CD4-positive, alpha-beta T cell treated with Interleukin-6 for 4 hours (primary cell): ENCODE data around the gene MRPL21.
"Not testable (repeated sequence)": the region's sequence is repeated elsewhere in the genome, so short reads cannot be mapped to it uniquely, and the experiment has no call there.

Source experiments
- DNase-seq: peaks from one replicate; pipeline ENCODE4 v3.0.0-alpha.2; 2020; ENCODE audit warnings: mixed read lengths

MRPL21 gene

GRCh38 chr11:68908273-68908672, 4.6 kb upstream of the MRPL21 start:
- DNase-seq = no peak

- DNase-seq = no peak
These were observed 2.1 kb upstream of the MRPL21 start for GRCh38 chr11:68905421-68906360.

GRCh38 chr11:68904248-68904847, 716 bp upstream of the MRPL21 start:
- DNase-seq = peak; percentile 31

GRCh38 chr11:68900835-68901381, 2.7 kb downstream of the MRPL21 start:
- DNase-seq = no peak

DNA sequence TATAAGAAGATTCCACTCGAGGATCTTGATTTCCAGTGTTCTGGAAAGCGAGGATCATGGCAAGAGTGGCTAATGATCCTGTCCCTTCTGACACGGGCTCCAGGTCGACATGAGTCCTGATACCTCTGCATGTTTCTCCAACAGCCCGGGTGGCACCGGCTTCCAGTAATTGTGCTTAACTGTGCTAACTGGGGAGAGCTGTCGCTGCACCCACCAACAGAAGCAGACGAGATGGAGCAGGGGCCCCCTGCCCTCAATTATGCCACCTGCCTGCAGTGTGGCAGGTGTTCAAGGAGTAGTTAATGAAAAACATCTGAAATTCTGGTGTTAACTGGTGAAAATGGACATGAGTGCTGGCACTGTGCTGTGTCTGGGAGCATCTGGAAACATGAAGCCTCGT, 6.2 kb downstream of the MRPL21 start:
- DNase-seq = no peak

GRCh38 chr11:68896171-68896959, 7.3 kb downstream of the MRPL21 start:
- DNase-seq = no peak

DNA sequence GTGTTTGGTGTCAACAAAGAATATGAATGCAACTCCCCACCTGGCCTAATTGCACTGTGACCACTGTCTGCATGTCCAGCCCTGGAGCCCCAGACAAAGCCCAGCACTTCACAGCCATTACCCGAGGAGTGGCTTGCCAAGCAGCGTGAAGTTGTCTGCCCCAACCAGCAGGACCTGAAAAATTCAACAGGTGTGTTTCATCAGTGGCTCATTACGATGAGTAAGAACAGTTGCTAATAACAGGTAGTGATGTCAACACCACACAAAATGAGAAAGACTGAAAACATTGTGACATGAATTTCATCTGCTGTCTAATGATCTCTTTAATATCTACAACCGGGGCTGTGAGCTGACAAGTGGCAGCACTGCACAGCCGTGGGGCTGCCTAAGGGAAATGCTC, 10.3 kb downstream of the MRPL21 start:
- no peak for DNase-seq

DNA sequence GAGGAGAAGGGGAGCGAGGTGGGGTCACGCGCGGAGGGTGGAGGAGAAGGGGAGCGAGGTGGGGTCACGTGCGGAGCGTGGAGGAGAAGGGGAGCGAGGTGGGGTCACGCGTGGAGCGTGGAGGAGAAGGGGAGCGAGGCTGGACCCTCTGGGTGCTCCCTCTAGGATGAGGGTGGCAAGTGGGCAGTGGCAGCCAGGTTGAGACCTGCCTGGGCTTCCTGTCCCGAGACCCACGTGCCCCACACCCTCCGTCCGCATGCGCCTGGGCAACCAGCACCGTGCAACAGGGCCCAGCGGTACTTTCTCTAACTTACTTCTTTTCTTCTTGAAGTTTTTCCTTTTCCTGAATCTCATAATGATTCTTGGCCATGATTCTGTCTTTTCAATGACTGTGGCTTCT, 11.1 kb downstream of the MRPL21 start:
- DNase-seq = no peak

DNA sequence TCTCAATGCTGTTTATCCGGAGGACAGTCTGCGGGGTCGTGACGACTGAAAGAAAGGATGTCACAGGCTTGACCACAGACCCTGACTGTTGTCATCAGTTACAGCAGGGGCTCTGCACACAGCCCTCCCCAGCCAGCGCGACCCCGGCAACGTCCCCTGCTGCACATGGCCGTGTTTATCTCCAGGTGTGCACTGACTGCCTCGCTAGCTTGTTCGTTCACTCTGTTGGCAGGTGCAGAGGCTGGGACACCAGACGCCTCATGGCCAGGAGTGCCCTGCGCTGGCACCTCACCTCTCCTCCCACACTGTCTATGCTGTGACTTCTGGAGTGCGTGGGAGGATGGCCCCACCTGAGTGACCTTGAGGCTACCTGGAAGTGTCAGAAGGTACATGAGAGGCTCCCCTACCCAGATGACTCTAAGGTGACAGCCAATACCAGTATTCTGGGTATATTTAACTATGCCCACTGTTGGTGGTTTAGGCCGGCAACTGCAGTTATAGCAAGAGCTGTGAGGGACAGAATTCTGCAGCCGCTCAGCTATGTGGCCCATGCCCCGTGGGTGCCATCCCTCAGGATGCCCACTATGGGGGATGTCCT, 12.2 kb downstream of the MRPL21 start:
- no peak for DNase-seq

DNA sequence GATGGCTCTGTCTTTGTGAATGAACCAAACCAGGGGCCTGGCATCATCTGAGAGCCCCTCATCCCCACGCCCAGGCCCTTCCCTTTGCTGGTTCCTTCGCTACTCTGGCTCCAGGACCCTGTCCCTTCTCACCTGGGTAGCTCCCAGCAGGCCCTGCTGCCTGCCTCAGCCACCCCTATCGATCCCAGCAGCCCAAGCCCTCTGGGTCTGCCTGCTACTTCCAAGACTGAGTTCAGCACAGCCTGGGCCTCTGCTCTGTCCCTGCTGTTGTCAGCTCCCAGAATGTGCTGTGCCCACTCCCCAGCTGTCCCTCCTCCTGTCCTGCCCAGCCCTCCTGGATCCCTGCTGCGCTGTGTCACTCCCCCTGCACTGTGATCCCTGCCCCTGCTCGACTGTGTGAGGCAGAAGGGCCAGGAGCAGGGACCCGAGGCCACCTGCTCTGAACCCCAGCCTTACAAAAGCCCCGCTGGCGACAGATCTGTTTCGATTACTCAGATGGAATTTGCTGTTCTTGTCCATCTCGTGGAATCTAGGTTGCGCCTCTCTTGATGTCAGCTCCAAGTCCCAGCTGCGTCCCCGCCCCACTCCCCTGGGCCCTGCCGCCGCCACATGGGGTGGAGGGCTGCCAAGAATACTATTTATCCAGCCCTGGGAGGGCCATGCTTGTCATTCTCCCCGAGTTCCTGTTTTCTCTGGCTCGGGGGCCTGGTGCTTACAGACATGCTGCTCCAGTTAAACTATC, 13.0 kb downstream of the MRPL21 start:
- no peak for DNase-seq

DNA sequence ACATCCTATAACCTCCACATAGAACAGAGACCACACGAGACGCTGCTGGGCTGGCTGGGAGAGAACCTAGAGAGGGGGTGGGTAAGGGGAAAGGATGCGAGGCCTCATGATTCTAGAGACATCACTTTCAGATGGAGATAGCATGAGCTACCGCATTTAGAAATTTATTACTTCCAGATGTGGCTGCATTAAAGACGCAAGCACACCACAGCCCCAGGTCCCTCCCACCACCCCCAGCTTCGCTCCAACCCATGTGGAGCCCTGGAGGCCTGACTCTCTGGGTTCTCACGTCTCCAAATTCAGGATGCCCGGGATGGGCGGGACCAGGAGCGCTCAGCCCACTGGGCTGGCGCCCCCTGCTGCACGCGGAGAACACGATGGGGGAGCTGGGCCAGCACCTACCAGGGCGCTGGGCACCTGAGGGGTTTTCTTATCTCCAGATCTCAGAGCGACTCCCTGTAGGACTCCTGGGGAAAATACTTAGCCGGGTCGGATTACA, 13.6 kb downstream of the MRPL21 start:
- peak; percentile 9 for DNase-seq

DNA sequence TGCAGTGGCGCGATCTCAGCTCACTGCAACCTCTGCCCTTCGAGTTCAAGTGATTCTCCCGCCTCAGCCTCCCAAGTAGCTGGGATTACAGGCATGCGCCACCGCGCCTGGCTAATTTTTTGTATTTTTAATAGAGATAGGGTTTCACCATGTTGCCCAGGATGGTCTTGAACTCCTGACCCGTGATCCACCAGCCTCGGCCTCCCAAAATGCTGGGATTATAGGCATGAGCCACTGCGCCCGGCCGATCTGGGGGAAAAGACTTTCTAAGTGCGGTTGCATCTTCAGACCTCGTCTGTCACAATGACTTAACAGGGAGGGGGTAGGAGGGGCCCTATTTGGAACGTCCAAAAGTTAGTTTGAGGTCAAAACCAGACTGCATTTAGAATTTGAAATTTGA, 18.8 kb downstream of the MRPL21 start:
- not testable (repeated sequence) for DNase-seq

DNA sequence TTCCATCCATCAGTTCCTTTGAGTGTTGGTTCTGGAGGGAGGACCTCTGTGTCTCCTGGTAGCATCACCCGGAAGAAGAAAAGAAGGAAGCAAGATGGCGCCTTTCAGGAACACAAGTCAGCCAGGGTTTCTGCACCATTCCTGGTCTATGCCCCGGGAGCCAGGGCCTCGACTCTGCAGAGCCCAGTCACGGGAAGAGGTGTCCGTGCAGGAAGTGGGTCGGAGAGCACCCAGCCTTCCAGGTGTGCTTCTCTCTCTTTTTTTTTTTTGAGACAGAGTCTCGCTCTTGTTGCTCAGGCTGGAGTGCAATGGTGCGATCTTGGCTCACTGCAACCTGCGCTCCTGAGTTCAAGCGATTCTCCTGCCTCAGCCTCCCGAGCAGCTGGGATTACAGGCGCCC, 21.2 kb downstream of the MRPL21 start:
- no peak for DNase-seq

- DNase-seq = no peak
These were observed 22.3 kb downstream of the MRPL21 start for GRCh38 chr11:68881320-68881719.

DNA sequence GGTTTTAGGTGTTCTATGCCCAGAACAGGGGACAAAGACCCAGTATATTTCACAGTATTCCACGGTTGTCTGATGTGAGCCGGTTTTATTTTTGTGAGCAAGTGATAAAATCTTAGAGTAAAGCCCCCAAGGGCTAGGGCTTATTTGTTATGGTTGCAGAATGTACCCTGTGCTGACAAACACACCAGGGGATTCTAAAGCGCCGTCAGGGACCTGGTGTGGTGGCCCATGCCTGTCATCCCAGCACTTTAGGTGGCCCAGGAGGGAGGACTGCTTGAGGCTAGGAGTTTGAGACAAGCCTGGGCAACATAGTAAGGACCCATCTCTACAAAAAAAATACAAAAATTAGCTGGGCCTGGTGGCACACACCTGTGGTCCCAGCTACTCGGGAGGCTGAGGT, 22.8 kb downstream of the MRPL21 start:
- no peak for DNase-seq

DNA sequence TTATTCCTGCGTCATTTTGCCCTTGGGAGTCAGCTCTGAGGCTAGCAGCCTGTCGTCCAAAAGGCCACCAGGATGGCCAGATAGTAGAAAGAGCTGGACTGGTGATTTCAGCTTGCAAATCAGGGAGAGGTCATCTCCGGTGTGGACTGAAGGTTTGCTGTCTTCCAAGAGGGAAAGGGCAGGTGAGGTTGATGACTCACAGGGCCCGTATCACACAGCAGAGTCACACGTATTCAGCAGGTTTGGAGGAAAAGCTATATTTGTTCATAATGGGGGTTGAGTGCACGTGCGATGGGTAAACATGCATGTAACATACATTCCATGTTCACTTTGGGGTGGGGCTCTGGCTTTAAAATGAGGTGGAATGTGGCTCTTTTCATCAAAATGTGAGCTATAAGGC, 25.6 kb downstream of the MRPL21 start:
- no peak for DNase-seq

DNA sequence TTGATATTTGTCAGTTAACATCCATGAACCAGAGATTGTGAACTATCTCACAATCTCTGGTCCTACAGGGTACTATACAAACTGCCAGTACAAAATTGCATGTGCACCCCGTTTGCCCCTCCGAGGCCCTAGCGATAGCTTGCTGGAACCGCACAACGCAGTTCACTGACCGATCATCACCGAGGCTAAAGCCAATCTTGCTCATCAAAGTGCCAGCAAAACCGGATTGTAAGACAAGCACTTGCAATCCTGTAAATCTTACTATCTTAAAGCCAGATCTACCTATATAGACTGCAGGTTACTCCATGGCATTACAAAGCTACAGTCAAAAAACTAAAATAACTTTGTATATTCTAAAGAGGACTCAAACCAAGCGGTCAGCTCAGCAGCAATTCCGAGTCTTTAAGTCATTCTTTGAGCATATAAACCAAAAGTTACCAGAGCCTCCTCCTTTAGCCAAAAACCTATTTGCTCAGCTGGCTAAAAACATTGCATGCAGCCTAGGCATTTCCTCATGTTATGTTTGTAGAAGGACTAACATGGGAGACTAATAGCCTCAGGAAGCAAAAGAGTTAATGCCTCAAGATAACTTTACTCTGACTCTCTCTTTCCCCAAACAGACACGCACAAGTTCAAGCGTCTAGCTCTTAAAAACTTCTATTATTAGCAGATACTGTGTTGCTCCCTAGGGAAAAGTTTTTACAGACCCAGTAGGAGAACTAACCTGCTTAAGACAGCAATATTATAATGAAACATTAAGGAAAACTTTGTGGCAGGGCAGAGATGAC, 31.2 kb downstream of the MRPL21 start:
- no peak for DNase-seq

GRCh38 chr11:68870470-68870869, 33.2 kb downstream of the MRPL21 start:
- DNase-seq = no peak

DNA sequence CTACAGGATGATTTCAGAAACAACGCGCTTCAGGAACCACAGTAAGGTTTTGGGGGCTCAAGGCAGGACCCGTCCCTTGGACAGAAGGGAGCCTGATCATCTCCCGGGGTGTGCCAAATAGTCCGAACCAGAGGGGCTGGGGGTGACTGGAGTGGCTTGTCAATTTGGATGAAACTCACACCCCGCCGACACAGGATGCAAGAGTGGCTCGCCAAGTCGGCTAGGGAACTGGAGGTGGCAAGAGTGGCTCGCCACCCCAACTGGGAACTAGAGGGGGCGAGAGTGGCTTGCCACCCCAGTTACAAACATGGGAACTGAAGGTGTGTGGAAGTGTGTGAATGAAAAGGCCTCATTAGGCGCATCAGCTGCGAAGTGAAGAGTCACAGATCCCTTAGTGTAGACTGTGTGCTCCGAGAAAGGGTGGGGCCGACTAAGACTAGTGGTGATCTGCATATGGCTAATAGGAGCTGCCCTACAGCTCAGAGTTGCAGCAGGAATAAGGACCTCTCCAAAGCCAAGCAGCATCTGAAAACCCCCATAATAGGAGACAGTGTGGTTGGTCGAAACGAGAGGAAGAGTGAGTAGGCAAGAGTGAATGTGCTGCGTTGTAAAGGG, 35.3 kb downstream of the MRPL21 start:
- no peak for DNase-seq

GRCh38 chr11:68867066-68867465, 36.6 kb downstream of the MRPL21 start:
- DNase-seq = no peak

GRCh38 chr11:68865241-68865640, 38.4 kb downstream of the MRPL21 start:
- no peak for DNase-seq
